HG03139 (cell line): Measurements from ENCODE around the gene EEF1AKMT1.
"Not testable (repeated sequence)": the region's sequence is repeated elsewhere in the genome, so short reads cannot be mapped to it uniquely, and the experiment has no call there.

Source experiments
- ATAC-seq: cut with Tn5 transposase; IDR thresholded peaks from one replicate; pipeline ENCODE4 v1.9.1; 2021; ENCODE audit not compliant: unreplicated experiment

EEF1AKMT1 gene

DNA sequence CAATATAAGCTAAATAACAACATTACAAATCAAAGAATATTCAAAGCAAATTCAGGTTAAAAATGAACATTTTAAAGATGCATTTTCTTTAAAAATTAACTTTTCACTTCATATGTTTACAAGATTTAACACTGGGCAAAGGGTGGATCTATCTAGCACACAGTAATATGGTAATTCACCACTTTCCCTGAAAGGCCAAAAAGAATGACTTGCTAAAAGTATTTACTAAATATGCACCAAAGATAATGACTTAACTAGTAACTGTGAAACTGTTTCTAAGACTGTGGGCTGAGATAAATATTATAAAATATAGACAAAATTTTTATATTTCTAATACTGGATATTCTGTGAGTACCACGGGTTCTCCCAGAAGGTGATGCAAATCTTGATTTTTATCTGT is 4.5 kb upstream of the EEF1AKMT1 start:
- ATAC-seq: no peak

DNA sequence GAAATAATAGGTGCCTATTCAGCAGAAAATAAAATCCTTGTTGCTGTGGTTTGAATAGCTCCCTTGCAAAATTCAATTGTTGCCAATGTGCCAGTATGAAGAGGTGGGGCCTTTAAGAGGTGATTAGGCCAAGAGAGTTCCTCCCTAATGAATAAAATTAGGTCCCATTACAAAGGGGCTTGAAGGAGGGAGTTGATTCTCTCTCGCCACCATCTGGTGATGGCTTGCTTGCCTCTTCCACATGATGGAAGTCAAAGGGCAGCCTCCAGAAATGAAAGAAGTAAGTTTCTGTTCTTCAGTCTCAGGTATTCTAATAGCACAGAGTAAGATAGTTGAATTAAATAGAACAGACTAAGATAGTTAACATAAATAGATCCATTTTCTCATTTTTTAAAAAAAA is 3.0 kb upstream of the EEF1AKMT1 start:
- ATAC-seq: no peak

GRCh38 chr13:20775961-20776360 is 2.2 kb upstream of the EEF1AKMT1 start:
- no peak for ATAC-seq

DNA sequence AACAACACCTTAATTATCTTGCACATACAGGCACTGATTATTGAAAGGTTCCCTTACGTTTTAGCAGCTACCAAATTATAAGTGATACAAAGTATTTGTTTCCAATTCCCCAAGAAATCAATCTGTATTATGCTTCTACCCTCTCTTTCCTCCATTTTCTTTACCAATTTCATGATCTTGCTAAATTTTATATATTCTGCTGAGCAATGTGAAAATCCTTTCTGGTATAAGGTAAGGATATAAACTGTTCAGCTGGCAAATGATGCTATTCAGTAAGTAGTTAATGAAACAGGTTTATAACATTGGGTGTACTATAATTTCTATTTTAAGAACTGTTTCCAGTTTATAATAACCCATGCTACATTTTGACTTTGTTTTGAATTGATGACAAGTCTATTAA is 985 bp upstream of the EEF1AKMT1 start:
- ATAC-seq: no peak

- no peak for ATAC-seq
Measured at GRCh38 chr13:20772401-20773131, 1.2 kb downstream of the EEF1AKMT1 start.

DNA sequence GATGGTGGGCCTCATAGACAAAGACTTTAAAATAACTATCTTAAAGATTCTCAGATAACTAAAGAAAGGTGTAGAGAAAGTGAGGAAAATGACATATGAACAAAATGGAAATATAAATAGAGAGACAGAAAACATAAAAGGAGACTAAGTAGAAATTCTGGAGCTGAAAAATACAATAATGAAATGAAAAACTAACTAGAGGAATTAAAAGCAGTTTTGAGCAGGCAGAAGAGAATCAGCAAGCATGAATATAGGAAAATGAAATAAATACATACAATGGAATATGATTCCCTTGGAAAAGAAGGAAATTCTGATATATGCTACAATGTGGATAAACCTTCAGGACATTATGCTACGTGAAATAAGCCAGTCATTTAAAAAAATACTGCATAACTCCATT is 3.9 kb downstream of the EEF1AKMT1 start:
- ATAC-seq: no peak

DNA sequence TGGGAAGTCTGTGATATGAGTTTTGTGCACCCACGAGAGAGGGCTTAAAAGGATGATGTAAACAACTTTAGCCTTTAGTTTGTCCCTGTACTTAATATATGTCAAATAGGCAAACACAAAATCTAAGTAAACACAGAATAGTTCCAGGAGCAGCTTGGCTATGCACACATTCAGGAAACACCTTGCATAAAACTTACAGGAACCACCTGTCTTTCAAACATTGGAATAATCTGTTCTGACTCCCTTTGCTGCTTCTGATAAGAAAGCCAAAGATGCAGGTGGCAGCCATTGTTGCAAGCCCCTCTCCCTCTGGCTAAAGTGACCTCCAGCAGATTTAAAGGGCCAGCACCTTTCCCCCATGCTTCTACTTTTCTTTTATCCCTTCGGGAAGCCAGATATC is 4.7 kb downstream of the EEF1AKMT1 start:
- no peak for ATAC-seq

DNA sequence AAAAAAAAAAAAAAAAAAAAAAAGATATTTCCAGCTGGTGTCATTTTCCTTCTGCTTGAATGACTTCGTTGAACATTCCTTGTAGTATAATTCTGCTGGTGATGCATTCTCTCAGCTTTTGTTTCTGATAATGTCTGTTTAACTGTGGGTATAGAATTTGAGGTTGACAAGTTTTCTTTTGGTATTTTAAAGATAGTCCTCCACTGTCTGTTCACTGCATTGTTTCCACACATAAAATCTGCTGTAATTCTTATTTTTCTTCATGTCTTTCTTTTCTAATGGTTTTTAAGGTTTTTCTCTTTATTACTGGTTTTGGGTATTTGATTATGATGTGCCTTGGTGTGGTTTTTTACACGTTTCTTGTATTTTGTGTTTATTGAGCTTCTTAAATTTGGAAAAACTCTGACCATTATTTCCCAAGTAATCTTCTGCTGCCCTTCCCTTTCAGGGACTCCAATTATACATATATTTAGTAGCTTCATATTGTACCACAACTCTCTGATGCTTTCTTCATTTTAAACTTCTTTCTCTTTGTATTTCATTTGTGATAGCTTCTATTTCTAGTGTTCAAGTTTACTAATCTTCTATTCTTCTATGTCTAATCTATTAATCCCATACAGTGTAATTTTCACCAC is 6.3 kb downstream of the EEF1AKMT1 start:
- no peak for ATAC-seq

GRCh38 chr13:20760872-20761271 is 12.9 kb downstream of the EEF1AKMT1 start:
- no peak for ATAC-seq

DNA sequence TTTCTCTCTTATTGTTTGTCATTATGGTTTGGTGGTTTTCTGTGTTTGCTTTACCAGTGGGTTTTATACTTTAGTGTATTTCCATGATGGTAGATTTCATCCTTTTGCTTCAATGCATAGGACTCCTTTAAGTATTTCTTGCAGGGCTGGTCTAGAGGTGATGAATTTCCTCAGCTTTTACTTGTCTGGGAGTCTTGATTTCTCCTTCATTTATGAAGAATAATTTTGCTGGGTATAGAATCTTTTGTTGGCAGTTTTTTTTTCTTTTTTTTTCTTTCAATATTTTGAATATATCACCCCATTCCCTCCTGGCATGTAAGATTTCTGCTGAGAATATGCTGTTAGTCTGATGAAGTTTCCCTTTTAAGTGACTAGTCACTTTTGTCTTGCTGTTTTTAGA is 19.8 kb downstream of the EEF1AKMT1 start:
- ATAC-seq: no peak

DNA sequence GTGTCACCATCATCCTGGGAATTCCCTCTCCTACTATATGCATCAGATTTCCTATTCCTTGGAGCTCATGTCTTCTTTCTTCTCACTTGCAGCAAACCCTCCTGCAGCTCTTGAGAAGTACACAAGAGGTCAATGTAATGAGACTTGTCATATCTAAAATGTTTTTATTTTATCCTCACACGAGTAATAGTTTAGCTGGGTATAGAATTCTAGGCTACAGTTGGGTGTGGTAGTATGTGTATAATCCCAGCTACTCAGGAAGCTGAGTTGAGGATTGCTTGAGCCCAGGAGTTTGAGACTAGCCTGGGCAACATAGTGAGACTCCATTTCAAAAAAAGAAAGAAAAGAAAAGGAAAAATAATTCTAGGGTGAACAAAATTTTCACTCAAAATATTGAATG is 24.4 kb downstream of the EEF1AKMT1 start:
- ATAC-seq: no peak

DNA sequence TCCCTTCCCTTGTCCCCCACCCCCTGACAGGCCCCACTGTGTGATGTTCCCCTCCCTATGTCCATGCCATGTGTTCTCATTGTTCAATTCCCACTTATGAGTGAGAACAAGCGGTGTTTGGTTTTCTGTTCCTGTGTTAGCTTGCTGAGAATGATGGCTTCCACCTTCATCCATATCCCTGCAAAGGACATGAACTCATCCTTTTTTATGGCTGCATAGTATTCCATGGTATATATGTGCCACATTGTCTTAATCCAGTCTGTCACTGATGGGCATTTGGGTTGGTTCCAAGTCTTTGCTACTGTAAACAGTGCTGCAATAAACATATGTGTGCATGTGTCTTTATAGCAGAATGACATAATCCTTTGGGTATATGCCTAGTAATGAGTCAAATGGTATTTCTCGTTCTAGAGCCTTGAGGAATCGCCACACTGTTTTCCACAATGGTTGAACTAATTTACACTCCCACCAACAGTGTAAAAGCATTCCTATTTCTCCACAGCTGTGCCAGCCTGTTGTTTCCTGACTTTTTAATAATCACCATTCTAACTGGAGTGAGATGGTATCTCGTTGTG is 29.8 kb downstream of the EEF1AKMT1 start:
- not testable (repeated sequence) for ATAC-seq

DNA sequence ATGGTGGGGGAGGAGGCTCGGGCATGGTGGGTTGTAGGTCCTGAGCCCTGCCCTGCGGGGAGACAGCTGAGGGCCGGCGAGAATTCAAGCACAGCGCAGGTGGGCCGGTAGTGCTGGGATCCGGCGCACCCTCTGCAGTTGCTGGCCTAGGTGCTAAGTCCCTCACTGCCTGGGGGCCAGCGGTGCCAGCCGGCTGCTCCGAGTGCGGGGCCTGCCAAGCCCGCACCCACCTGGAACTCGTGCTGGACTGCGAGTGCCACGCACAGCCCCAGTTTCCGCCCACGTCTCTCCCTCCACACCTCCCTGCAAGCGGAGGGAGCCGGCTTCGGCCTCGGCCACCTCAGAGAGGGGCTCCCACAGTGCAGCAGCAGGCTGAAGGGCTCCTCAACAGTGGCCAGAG is 33.7 kb downstream of the EEF1AKMT1 start:
- ATAC-seq: no peak

DNA sequence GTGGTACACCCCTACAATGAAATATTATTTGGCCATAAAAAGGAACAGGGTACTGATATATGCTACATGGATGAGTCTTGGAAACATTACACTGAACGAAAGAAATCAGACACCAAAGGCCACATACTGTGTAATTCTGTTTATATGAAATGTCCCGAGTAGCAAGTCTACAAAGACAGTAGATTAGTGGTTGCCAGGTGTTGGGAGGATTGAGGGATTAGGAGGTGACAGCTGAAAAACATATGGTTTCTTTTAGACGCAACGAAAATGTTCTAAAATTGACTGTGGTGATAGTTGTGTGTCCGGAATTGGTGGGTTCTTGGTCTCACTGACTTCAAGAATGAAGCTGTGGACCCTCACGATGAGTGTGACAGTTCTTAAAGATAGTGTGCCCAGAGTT is 35.1 kb downstream of the EEF1AKMT1 start:
- ATAC-seq: no peak

GRCh38 chr13:20729633-20730585 is 43.9 kb downstream of the EEF1AKMT1 start:
- no peak for ATAC-seq

- ATAC-seq: no peak
Measured at GRCh38 chr13:20728579-20729311, 45.0 kb downstream of the EEF1AKMT1 start.

DNA sequence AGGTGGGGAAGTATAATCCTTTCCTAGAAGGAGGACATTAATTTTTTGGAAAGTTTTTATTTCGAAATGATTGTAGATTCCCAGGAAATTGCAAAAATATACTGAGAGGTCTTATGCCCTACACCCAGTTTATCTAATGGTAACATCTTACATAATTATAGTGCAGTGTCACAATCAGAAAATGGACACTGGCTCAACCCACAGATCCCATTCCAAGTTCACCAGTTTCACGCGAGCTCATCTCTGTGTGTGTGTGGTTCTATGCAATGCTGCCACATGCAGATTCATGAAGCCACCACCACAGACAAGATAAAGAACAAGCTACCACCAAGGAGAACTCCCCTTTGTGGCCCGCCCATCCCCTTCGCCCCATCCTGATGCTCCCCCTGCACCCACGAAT is 45.9 kb downstream of the EEF1AKMT1 start:
- no peak for ATAC-seq

DNA sequence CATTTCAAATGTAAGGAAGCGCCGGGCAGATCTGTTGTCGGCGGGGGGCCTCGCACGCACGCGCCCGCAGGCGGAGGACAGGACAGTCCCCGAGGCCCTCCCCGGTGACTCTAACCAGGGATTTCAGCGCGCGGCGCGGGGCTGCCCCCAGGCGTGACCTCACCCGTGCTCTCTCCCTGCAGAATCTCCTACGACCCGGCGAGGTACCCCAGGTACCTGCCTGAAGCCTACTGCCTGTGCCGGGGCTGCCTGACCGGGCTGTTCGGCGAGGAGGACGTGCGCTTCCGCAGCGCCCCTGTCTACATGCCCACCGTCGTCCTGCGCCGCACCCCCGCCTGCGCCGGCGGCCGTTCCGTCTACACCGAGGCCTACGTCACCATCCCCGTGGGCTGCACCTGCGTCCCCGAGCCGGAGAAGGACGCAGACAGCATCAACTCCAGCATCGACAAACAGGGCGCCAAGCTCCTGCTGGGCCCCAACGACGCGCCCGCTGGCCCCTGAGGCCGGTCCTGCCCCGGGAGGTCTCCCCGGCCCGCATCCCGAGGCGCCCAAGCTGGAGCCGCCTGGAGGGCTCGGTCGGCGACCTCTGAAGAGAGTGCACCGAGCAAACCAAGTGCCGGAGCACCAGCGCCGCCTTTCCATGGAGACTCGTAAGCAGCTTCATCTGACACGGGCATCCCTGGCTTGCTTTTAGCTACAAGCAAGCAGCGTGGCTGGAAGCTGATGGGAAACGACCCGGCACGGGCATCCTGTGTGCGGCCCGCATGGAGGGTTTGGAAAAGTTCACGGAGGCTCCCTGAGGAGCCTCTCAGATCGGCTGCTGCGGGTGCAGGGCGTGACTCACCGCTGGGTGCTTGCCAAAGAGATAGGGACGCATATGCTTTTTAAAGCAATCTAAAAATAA is 52.1 kb downstream of the EEF1AKMT1 start:
- no peak for ATAC-seq

- no peak for ATAC-seq
Measured at GRCh38 chr13:20721058-20721453, 52.7 kb downstream of the EEF1AKMT1 start.

- no peak for ATAC-seq
Measured at GRCh38 chr13:20720499-20720898, 53.3 kb downstream of the EEF1AKMT1 start.
